Uterus (tissue), 4 donors: Measurements from ENCODE around the gene ABLIM2. TPM values are rescaled to one million over a fixed set of nuclear protein-coding genes. Genes with fewer than 3 reads are reported as not detected.

Source experiments
- DNase-seq, 2 donors: peaks; one replicate each; pipeline ENCODE4 v3.0.0-alpha.2; 2019 to 2020
- H3K27ac ChIP-seq, 2 donors: fragments of 200-600 bp; sonication (generic); 1 replicate in 1 of 2; 2 replicates in 1 of 2; pipeline ENCODE4 v1.5.1; 2016 to 2018
- H3K27me3 ChIP-seq, 2 donors: fragments of 200-600 bp; sonication (generic); one replicate each; pipeline ENCODE4 v1.5.1; 2018 to 2019; ENCODE audit warnings: control low read depth in 1 of 2
- H3K36me3 ChIP-seq, 2 donors: fragments of 200-600 bp; sonication (generic); one replicate each; pipeline ENCODE4 v1.5.1; 2019; ENCODE audit warnings: control low read depth in 1 of 2
- H3K4me1 ChIP-seq, 2 donors: fragments of 200-600 bp; sonication (generic); one replicate each; pipeline ENCODE4 v1.5.1; 2018 to 2019; ENCODE audit warnings: control low read depth in 1 of 2
- H3K4me3 ChIP-seq, 2 donors: fragments of 200-600 bp; sonication (generic); 1 replicate in 1 of 2; 2 replicates in 1 of 2; pipeline ENCODE4 v1.5.1; 2018 to 2019; ENCODE audit warnings: mild to moderate bottlenecking in 1 of 2
- H3K9me3 ChIP-seq, 2 donors: fragments of 200-600 bp; sonication (generic); one replicate each; pipeline ENCODE4 v1.5.1; 2019; ENCODE audit warnings: control low read depth in 1 of 2
- POLR2A ChIP-seq, 2 donors: fragments of 450-650 bp; IDR thresholded peaks; one replicate each; pipeline ENCODE4 v1.6.1; 2016; ENCODE audit warnings: antibody characterized with exemption in 2 of 2, mild to moderate bottlenecking in 1 of 2, moderate library complexity in 1 of 2
- intact Hi-C: fragments of 100-400 bp; cut with DNase I; formaldehyde crosslinking; loops from one replicate; pipeline ENCODE4 v1.15.1; 2023; ENCODE audit warnings: low total_unique reads
- total RNA-seq, 4 donors: library from RNA; depleted of rRNA in 3 of 4; stranded (reverse); fragments of >200 nt in 3 of 4; gene quantifications; one replicate each; pipeline versions ENCODE4 v1.1.0 to v1.2.4, GENCODE V29; 2014 to 2023
- TF ChIP-seq, protein P1 (sequence below), 4 experiments: fragments of 200-600 bp in 2 of 4; fragments of 450-650 bp in 2 of 4; sonication (generic) in 2 of 4; IDR thresholded peaks; one replicate each; pipeline ENCODE4 v1.5.1; 2016 to 2019; ENCODE audit warnings: antibody characterized with exemption in 4 of 4, mild to moderate bottlenecking in 2 of 4, moderate library complexity in 1 of 4
- donor health status: DM: yes; HTN: yes; CAD: no.

ABLIM2 gene
- total RNA-seq, 4 donors from 2014 or later: 0.77 to 6.0 (median 1.5) TPM

DNA sequence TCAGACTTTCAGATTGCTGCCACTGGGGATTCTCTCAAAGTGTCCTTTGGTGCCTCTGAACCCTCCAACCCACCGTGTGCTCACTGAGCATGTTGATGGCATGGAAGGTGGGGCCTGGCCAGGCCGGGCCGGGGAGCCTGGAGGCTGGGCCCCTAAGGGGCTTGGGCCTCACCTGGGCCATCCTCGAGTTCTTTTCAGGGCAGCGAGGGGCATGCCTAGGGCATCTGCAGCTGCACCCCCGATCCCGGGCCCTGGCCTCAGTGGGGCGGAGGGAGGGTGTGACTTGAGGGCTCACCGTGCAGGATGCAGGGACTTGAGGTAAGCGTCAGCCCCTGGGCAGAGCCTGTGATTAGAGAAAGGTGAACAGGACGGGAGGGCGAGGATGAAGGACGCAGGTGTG, 38.9 kb upstream of the ABLIM2 start:
- H3K27ac ChIP-seq: no peak overlapping the region
- no peak for TF ChIP-seq POLR2A (IDR thresholded peaks at IDR 0.05)
- TF ChIP-seq, protein P1, sequence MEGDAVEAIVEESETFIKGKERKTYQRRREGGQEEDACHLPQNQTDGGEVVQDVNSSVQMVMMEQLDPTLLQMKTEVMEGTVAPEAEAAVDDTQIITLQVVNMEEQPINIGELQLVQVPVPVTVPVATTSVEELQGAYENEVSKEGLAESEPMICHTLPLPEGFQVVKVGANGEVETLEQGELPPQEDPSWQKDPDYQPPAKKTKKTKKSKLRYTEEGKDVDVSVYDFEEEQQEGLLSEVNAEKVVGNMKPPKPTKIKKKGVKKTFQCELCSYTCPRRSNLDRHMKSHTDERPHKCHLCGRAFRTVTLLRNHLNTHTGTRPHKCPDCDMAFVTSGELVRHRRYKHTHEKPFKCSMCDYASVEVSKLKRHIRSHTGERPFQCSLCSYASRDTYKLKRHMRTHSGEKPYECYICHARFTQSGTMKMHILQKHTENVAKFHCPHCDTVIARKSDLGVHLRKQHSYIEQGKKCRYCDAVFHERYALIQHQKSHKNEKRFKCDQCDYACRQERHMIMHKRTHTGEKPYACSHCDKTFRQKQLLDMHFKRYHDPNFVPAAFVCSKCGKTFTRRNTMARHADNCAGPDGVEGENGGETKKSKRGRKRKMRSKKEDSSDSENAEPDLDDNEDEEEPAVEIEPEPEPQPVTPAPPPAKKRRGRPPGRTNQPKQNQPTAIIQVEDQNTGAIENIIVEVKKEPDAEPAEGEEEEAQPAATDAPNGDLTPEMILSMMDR (IDR thresholded peaks at IDR 0.05): no peak
- H3K4me3 ChIP-seq: no peak overlapping the region
- no peaks in the 10 kb centered on the region for H3K36me3 ChIP-seq
- H3K9me3 ChIP-seq: no peaks in the 10 kb centered on the region
- no peaks in the 10 kb centered on the region for H3K27me3 ChIP-seq
- no peak for DNase-seq
- intact Hi-C loops: no loop called here
- peaks cover 0 to 8% of the 10 kb centered on the region in 2 donors for H3K4me1 ChIP-seq

DNA sequence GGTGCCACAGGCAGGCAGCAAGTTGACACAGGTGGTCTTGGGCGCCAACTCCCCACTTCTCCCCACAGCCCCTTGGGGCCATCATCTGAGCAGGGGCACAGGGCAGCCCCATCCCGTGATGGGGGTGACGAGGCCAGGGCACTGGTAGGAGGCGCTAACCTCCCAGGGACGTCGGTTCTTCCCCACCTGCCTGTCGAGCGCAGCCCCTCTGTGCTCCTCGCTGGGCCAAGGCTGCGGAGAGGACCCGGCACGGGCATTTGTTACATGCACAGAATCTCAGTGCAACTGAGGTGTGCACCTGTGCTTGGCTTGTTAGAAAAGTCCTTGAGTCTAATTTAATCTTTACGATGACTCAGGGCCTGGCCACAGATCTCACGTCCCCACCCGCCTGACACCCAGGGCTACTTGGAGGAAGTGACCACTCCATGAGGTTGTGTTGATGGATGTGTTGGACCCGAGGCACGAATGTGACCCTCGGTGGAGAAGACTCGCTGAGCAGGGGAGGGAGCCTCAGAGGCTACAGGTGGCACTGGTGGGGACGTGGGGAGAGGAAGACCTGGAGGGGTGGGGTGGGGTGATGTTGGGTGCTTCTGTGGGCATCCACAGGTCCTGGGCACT, 37.3 kb upstream of the ABLIM2 start:
- Histone ChIP-seq H3K27me3 (no peaks in the 10 kb centered on the region), H3K9me3 (no peaks in the 10 kb centered on the region), H3K4me3 (no peak overlapping the region), H3K36me3 (no peaks in the 10 kb centered on the region), H3K27ac (no peak overlapping the region), H3K4me1 (peaks cover 0 to 8% of the 10 kb centered on the region in 2 donors)
- intact Hi-C loops: no loop called here
- no peak for DNase-seq
- TF ChIP-seq, protein P1 (IDR thresholded peaks at IDR 0.05): no peak
- TF ChIP-seq POLR2A (IDR thresholded peaks at IDR 0.05): no peak

DNA sequence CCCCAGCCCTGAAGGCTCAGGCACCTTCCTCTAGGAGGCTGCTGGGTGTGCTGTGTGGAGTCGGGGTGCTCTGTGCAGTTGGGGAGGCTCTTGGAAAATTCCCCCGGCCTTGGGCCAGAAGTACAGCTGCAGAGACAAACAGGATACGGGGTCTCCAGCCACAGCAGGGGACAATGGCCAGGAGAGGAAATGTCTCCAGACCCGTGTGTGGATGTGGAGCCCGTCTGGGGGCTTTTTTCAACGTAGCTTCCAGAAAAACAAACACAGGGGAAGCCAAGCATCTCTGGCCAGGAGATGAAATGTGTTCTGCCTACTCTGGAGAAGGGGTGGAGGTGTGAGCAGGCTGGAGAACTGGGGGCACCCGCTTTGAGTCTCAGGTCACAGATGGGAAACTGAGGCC, 36.8 kb upstream of the ABLIM2 start:
- Histone ChIP-seq H3K9me3 (no peaks in the 10 kb centered on the region), H3K36me3 (no peaks in the 10 kb centered on the region), H3K27me3 (no peaks in the 10 kb centered on the region), H3K4me1 (peaks cover 0 to 8% of the 10 kb centered on the region in 2 donors), H3K4me3 (no peak overlapping the region), H3K27ac (no peak overlapping the region)
- intact Hi-C loops: no loop called here
- DNase-seq: no peak
- TF ChIP-seq, protein P1 (IDR thresholded peaks at IDR 0.05): no peak
- no peak for TF ChIP-seq POLR2A (IDR thresholded peaks at IDR 0.05)

DNA sequence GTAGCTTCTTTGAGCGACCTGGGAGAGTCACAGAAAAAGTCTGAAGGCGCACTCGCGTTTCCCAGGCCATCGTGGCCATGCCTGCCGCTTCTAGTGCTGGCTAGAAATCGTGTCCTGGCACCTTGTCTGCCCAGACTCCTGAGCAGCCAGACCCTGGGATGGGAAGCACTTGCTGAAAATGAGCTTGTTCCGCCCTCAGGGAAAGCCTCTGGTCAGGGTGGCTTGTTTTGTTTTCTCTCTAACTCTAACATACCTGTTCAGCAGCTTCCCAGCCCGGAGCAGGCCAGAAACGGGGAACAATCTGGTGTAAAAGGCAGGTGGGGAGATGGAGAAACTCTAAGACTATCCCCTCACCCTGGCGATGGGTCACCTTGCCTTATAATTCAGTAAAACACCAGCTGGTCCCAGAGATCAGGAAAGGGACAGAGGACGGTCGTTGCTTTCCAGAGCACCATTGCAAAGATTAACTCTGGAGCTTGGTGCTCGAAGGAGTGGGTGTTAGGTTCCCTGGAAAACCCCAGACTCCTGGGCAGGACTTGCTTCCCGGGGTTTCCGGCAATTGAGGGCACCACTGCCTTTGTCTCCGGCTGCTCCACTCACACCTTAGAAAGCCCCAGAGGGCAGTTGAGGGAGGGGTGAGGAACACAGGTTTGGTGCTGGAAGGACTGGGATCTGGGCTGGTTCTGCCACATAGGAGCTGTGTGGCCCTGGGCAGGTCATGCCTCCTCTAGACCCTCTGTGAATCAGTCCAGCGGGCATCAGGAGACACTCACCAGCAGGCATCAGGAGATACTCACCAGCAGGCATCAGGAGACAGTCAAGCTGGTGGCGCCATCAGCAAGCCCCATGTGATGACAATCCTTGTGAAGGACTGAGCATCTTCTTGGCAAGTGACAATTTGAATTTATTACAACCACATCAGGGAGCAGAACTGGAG, 36.0 kb upstream of the ABLIM2 start:
- DNase-seq: no peak
- peaks cover 0 to 8% of the 10 kb centered on the region in 2 donors for H3K4me1 ChIP-seq
- no peak for TF ChIP-seq POLR2A (IDR thresholded peaks at IDR 0.05)
- TF ChIP-seq, protein P1 (IDR thresholded peaks at IDR 0.05): no peak
- H3K36me3 ChIP-seq: no peaks in the 10 kb centered on the region
- no peaks in the 10 kb centered on the region for H3K27me3 ChIP-seq
- no peaks in the 10 kb centered on the region for H3K9me3 ChIP-seq
- H3K4me3 ChIP-seq: no peak overlapping the region
- intact Hi-C loops: no loop called here
- H3K27ac ChIP-seq: no peak overlapping the region
